Stimulated activated CD4-positive, alpha-beta T cell treated with anti-CD3 and anti-CD28 coated beads, Interleukin-4, amount 100 ng/mL, for 1 hour (primary cell): ENCODE data around the gene SMARCA4.

Experiments used
- DNase-seq: peaks from one replicate; pipeline ENCODE4 v3.0.0-alpha.2; 2020

SMARCA4 gene

GRCh38 chr19:11106477-11106876, 145.6 kb downstream of the SMARCA4 start:
- no peak for DNase-seq

GRCh38 chr19:11108746-11109145, 147.9 kb downstream of the SMARCA4 start:
- DNase-seq: no peak

- no peak for DNase-seq
These were observed 150.4 kb downstream of the SMARCA4 start for GRCh38 chr19:11111117-11111770.

- DNase-seq: no peak
These were observed 150.9 kb downstream of the SMARCA4 start for GRCh38 chr19:11111771-11112144.
